Measurements from ENCODE around the gene CLDN15.
"Not testable (repeated sequence)": the region's sequence is repeated elsewhere in the genome, so short reads cannot be mapped to it uniquely, and the experiment has no call there.

Gene CLDN15

DNA sequence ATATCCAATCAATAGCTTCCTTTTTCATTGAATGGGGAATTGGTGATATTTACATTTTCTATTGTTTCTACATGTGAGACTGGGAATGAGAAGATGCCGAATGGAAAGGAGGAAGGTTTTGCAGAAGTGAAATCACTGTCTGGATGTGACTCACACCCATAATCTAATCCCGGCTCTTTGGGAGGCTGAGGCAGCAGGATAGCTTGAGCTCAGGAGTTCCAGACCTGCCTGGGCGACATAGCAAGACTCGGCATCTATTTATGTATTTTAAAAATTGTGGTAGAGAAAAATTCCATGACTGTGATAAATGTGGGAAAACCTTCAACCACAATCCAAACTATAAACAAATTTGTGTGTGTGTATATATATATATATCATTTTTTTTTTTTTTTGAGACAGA, 18.2 kb upstream of the CLDN15 start:
- Histone ChIP-seq H3K36me3 (ENCODE audit: insufficient read depth, low read length) (no peaks in the 10 kb centered on the region), H3K9me3 (ENCODE audit: control insufficient read depth, insufficient read depth, low read length) (no peaks in the 10 kb centered on the region), H3K4me1 (ENCODE audit: insufficient read depth, low read length) (no peaks in the 10 kb centered on the region), H3K9ac (ENCODE audit: low read depth, low read length) (no peak overlapping the region)

DNA sequence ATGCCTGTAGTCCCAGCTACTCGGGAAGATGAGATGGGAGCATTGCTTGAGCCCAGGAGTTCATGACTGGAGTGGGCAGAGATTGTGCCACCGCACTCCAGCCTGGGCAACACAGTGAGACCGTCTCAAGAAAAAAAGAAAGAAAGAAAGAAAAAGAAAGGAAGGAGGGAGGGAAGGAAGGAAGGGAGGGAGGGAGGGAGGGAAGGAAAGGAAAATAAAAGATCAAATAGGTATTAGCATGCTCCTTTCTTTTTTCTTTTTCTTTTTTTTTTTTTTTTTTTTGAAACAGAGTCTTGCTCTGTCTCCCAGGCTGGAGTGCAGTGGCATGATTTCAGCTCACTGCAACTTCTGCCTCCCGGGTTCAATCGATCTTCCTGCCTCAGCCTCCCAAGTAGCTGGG, 15.6 kb upstream of the CLDN15 start:
- peak overlapping the region; percentile 79; the same call in 1 of the 2 replicates for H3K9ac ChIP-seq (ENCODE audit: low read depth, low read length)
- not testable (repeated sequence) for H3K36me3 ChIP-seq (ENCODE audit: insufficient read depth, low read length); H3K9me3 ChIP-seq (ENCODE audit: control insufficient read depth, insufficient read depth, low read length); H3K4me1 ChIP-seq (ENCODE audit: insufficient read depth, low read length)

DNA sequence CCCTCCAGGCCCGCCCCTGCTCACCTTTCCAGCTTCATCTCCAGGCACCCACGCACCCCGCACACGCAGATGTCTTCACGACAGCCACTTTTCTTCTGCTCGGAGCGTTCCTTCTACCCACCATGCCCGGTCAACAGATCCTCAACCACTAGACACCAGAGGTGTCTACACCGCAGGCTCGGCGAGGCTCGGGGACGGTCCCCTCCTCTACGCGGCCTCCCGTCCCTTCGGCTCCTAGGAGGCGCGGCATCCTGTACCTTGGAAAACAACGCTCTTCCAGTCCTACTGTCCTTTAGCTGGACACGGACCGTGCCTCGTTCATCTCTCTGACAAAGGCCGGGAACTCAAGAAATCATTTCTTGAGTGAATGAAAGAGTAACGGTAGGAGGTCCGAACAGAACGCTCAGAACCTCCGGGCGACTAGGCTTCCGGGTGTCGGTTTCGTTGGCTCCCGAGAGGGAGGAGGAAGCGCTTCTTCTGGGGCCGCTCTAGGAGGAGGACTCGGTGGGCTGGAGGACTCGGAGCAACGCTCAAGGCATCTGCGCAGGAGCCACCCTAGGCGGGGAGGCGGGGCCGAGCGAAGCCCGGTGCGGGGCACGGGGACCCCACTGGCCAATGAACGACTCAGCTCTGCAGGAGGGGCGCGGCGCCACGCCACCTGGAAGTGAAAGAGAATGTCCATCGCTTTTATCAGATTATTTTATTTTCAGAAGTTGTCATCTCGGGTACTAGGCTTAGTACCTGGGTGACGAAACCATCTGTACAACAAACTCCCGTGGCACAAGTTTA, 14.5 kb upstream of the CLDN15 start:
- H3K4me1 ChIP-seq (ENCODE audit: insufficient read depth, low read length), result no peaks in the 10 kb centered on the region
- peak overlapping the region; percentile 79 for H3K9ac ChIP-seq (ENCODE audit: low read depth, low read length)
- H3K9me3 ChIP-seq (ENCODE audit: control insufficient read depth, insufficient read depth, low read length), result no peaks in the 10 kb centered on the region
- no peaks in the 10 kb centered on the region for H3K36me3 ChIP-seq (ENCODE audit: insufficient read depth, low read length)

DNA sequence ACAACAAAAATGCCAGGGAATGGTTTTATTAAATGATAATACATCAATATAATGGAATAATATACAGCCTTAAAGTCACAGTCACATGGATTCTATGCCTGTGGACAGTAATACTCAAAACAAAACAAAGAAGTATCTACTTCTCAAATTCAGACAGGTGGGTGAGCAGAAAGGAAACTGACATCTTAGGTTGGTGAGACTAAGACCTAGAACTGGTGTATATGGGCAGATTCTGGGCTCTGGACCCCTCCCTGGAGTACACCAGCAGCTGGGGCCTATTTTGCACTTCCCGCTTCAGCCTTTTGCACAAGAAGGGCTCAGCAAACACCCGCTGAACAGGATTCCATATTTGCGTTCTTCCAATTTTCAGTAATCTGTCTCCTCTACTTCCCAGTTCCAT, 12.7 kb upstream of the CLDN15 start:
- no peak overlapping the region for H3K9ac ChIP-seq (ENCODE audit: low read depth, low read length)
- no peaks in the 10 kb centered on the region for H3K36me3 ChIP-seq (ENCODE audit: insufficient read depth, low read length)
- H3K4me1 ChIP-seq (ENCODE audit: insufficient read depth, low read length), result no peaks in the 10 kb centered on the region
- no peaks in the 10 kb centered on the region for H3K9me3 ChIP-seq (ENCODE audit: control insufficient read depth, insufficient read depth, low read length)

DNA sequence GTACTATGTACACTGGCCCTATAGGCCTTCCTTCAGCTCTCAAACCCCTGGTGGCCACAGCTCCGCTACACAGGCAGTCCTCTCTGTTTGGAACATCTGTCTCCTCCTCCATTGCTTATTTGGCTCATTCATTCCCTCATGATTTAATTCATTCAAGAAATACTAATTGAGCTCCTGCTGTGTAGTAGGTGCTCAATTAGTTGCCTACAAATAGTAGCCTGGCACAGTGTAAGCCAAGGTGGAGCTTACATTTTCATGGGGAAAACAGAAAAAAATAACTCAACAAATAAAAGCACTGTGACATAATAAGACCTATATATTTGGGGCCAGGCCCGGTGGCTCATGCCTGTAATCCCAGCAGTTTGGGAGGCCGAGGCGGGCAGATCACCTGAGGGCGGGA, 10.7 kb upstream of the CLDN15 start:
- Histone ChIP-seq H3K9ac (ENCODE audit: low read depth, low read length) (no peak overlapping the region), H3K4me1 (ENCODE audit: insufficient read depth, low read length) (peaks cover 6% of the 10 kb centered on the region; the same call in 1 of the 2 replicates), H3K9me3 (ENCODE audit: control insufficient read depth, insufficient read depth, low read length) (no peaks in the 10 kb centered on the region), H3K36me3 (ENCODE audit: insufficient read depth, low read length) (no peaks in the 10 kb centered on the region)

DNA sequence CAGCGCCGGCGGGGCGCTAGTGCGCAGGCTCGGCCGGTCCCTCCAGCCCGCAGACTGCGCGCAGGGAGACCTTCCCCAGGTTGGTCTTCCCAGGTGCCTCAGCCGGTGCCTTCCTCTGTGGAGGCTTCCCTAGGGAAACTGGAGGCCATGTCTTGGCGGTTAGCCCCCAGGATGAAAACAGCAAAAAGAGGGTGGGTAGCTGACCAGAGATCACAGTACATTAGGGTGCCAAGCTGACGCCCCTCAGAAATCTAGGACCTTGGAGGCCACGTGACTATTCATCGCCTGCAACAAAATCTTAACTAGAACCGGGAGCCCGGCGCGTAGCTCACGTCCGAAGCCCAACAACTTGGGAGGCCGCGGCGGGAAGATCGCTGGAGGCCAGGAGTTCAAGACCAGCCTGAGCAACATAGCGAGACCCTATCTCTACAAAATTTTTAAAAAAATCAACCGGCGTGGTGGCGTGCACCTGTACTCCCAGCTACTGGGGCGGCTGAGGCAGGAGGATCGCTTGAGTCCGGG, 7.6 kb upstream of the CLDN15 start:
- Histone ChIP-seq H3K36me3 (ENCODE audit: insufficient read depth, low read length) (peaks cover 3% of the 10 kb centered on the region; the same call in 1 of the 2 replicates), H3K9ac (ENCODE audit: low read depth, low read length) (peak overlapping the region; percentile 100), H3K4me1 (ENCODE audit: insufficient read depth, low read length) (peaks cover 6% of the 10 kb centered on the region; the same call in 1 of the 2 replicates), H3K9me3 (ENCODE audit: control insufficient read depth, insufficient read depth, low read length) (no peaks in the 10 kb centered on the region)

DNA sequence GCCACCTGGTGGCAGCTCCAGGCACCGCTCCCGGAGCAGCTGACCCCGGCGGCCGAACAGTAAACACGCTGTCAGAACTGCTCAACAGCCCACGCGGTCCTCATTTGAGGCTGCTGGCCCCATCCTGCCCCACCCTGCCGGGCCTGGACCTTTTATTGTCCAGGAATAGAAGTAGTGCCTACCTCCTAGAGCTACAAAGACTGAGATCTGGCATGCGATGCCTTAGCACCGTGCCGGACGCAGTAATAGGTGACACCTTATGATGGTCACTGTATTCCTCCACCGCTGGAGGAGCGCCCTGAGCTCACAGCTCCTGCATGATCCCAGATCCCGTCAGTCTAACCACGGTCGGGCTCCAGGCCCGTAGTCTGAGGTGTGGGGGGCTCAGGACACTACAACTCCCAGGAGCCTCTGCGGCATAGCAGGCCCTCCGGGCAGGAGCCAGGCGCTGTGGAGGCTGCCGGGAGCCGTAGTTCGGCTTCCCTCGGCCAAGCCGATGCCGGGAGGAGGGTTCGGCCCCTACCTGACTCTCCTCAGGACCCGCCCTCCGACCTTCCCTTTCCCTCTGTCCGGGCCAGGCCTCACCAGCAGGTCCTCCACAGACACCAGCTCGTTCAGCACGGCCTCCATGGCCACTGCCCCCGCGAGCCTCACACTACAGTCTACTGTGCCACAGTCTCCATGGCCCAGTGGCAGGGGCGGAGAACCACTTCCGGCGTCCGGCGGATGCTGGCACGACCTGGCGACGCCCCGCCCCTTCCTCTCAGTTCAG, 7.0 kb upstream of the CLDN15 start, which contains the start of gene FIS1:
TSS of gene FIS1 (minus strand) at position 707 of the 772 bp plus-strand sequence. CDS start at position 630, 77 bp downstream.
- peak within 1 kb of the TSS; percentile 100 for H3K9ac ChIP-seq (ENCODE audit: low read depth, low read length)
- H3K9me3 ChIP-seq (ENCODE audit: control insufficient read depth, insufficient read depth, low read length), result no peaks in the 10 kb centered on the region
- peaks cover 3% of the 10 kb centered on the region; the same call in 1 of the 2 replicates for H3K36me3 ChIP-seq (ENCODE audit: insufficient read depth, low read length)
- H3K4me1 ChIP-seq (ENCODE audit: insufficient read depth, low read length), result peaks cover 6% of the 10 kb centered on the region; the same call in 1 of the 2 replicates

DNA sequence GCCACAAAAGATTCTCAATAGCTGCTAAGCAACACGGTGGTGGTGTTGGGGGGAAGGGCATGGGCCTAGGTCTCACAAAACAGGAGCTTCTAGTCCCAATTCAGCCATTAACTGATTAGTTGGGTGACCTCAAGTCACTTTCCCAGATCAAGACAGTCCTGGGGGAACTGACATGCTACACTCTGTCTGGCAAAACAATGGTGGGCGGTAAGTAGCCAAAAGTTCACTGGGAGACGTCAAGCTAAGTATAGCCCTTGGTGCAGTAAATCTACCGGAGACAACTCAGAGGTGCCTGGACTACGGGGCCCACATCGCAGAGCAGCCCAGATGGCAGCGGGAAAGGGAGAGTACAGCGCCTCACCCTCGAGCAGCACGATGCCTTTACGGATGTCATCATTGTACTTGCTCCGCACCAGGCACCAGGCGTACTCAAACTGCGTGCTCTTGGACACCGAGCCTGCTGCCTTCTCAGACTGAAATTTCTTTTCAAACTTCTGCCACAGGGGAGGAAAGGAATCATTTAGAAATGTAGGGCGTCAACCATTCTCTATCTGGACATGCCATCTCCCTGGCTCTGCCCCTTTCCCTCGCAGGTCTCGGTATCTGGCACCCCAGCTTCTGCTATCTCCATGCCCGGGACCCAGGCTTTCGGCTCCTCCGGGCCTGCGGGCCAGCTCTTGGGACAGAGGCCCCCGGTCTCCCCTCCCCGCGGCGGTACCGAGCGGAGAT, 6.2 kb upstream of the CLDN15 start:
- H3K36me3 ChIP-seq (ENCODE audit: insufficient read depth, low read length), result peaks cover 3% of the 10 kb centered on the region; the same call in 1 of the 2 replicates
- no peaks in the 10 kb centered on the region for H3K9me3 ChIP-seq (ENCODE audit: control insufficient read depth, insufficient read depth, low read length)
- H3K4me1 ChIP-seq (ENCODE audit: insufficient read depth, low read length), result peaks cover 14% of the 10 kb centered on the region; the same call in 1 of the 2 replicates
- peak overlapping the region; percentile 100 for H3K9ac ChIP-seq (ENCODE audit: low read depth, low read length)

DNA sequence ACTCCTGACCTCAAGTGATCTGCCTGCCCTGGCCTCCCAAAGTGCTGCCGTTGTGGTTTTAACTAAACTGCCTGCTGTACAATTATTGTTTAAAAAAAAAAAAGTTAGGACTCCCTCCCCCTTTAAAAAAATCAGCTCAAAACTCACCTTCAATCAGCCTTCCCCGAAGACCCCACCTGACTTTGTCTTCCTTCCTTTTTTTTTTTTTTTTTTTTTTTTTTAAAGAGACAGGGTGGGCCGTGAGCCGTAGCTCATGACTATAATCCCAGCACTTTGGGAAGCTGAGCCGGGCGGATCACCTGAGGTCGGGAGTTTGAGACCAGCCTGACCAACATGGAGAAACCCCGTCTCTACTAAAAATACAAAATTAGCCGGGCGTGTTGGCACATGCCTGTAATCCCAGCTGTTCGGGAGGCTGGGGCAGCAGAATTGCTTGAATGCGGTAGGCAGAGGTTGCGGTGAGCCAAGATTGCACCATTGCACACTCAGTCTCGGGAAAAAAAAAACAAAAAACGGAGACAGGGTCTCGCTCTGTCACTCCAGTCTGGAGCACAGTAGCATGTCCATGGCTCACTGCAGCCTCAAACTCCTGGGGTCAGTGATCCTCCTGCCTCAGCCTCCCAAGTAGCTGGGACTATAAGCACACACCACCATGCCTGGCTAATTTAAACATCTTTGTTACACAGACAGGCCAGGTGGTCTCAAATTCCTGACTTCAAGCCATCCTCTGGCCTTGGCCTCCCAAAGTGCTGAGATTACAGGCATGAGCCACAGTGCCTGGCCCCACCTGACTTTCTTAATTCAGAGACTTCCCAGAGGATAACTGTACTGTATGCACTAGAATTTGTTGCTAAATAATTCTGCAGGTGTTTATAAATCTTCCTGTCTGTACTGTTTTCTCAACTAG, 4.1 kb upstream of the CLDN15 start:
- Histone ChIP-seq H3K9ac (ENCODE audit: low read depth, low read length) (no peak overlapping the region), H3K36me3 (ENCODE audit: insufficient read depth, low read length) (peaks cover 3% of the 10 kb centered on the region; the same call in 1 of the 2 replicates), H3K4me1 (ENCODE audit: insufficient read depth, low read length) (peaks cover 32% of the 10 kb centered on the region; the same call in 1 of the 2 replicates), H3K9me3 (ENCODE audit: control insufficient read depth, insufficient read depth, low read length) (no peaks in the 10 kb centered on the region)

DNA sequence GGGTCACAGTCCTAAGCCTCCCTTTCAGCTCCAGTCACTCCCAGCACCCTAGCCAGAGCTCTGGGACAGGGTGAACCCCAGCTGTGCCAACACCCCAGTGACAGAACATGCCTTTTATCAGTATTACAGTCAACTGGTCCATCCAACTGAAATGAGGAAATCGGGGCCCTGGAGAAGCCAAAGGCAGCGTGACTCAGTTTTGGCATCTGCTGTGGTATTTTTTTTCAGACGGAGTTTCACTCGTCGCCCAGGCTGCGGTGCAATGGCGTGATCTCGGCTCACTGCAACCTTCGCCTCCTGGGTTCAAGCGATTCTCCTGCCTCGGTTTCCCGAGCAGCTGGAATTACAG, 3.4 kb upstream of the CLDN15 start:
- H3K9ac ChIP-seq (ENCODE audit: low read depth, low read length), result no peak overlapping the region
- H3K36me3 ChIP-seq (ENCODE audit: insufficient read depth, low read length), result peaks cover 3% of the 10 kb centered on the region; the same call in 1 of the 2 replicates

DNA sequence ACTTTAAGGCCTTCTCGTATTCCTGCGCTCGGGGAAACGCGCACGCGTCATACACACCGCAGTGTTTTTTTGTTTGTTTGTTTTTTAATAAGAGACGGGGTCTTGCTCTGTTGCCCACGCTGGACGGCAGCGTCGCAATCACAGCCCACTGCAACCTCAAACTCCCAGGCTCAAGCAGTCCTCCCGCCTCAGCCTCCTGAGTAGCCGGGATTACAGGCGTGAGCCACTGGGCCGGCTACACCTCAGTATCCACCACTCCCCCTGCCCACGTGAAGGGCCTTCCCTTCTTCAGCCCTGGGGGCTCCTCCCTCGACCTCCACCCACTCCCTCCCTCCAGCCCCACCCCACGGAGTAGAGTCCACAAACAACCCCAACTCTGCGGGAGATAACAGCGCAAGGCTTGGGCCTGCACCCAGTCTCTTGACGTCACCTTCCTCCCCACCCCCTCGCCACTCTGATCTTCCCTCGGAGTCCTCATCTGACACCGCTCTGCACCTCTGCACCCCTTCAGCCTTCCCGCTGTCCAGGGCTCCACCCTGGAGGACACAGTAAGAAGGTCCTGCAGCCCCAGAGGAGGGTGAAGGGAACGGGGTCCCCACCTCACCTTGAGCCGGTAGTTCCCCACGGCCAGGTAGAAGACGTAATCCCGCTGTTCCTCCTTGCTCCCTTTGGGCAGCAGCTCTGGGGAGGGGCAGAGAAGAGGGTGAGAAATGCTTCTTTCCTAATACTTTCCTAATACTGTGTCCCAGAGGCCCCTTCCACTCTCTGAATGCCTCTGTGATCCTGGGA, 2.8 kb upstream of the CLDN15 start:
- H3K4me1 ChIP-seq (ENCODE audit: insufficient read depth, low read length), result peaks cover 32% of the 10 kb centered on the region; the same call in 1 of the 2 replicates
- H3K9me3 ChIP-seq (ENCODE audit: control insufficient read depth, insufficient read depth, low read length), result no peaks in the 10 kb centered on the region
- peaks cover 3% of the 10 kb centered on the region; the same call in 1 of the 2 replicates for H3K36me3 ChIP-seq (ENCODE audit: insufficient read depth, low read length)
- no peak overlapping the region for H3K9ac ChIP-seq (ENCODE audit: low read depth, low read length)

More for the DNA sequence above, 3.4 kb upstream of the CLDN15 start:
- Histone ChIP-seq H3K9me3 (ENCODE audit: control insufficient read depth, insufficient read depth, low read length) (no peaks in the 10 kb centered on the region), H3K4me1 (ENCODE audit: insufficient read depth, low read length) (peaks cover 32% of the 10 kb centered on the region; the same call in 1 of the 2 replicates)

DNA sequence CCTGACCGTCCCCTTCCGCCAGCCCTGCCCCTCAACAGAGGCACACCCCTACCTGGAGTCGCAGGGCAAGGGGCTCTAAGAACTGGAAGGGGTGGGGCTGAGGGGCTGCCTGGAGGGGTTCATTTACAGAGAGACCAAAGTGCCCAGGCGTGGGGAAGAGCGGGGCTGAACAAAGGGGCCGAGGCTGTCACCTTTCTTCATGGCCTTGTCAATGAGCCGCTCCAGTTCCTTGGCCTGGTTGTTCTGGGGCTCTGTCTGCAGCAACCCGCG, 2.3 kb upstream of the CLDN15 start:
- Histone ChIP-seq H3K9me3 (ENCODE audit: control insufficient read depth, insufficient read depth, low read length) (no peaks in the 10 kb centered on the region), H3K36me3 (ENCODE audit: insufficient read depth, low read length) (peaks cover 3% of the 10 kb centered on the region; the same call in 1 of the 2 replicates), H3K4me1 (ENCODE audit: insufficient read depth, low read length) (peaks cover 32% of the 10 kb centered on the region; the same call in 1 of the 2 replicates), H3K9ac (ENCODE audit: low read depth, low read length) (no peak overlapping the region)

Data from ES-I3 (cell line).